ENCODE data around the gene MAGI2. TPM values are rescaled to one million over a fixed set of nuclear protein-coding genes. Genes with fewer than 3 reads are reported as not detected.

MAGI2 gene
- total RNA-seq, 1 experiment from 2014 or later, result 0.22 TPM

GRCh38 chr7:78684201-78684600 lies 769.3 kb downstream of the MAGI2 start:
- no peaks in the 10 kb centered on the region for H3K36me3 ChIP-seq (ENCODE audit: control insufficient read depth in 1 of 2, insufficient read depth in 2 of 2, low read length in 2 of 2)
- no peaks in the 10 kb centered on the region; the same call in 1 of the 2 replicates for H4K20me1 ChIP-seq (ENCODE audit: insufficient read depth)
- intact Hi-C loops (cut with micrococcal nuclease), result no loop called here
- no peak overlapping the region for H3K4me3 ChIP-seq (replicated peaks in 1 of 2; ENCODE audit: low read depth in 1 of 2, low read length in 2 of 2)
- no TSS peak for BruUV-seq (replicated peaks)
- no peak overlapping the region for H3K9ac ChIP-seq (ENCODE audit: low read length)
- no peaks in the 10 kb centered on the region for H3K4me1 ChIP-seq (ENCODE audit: control insufficient read depth in 1 of 2, insufficient read depth in 2 of 2, low read length in 2 of 2)
- no peaks in the 10 kb centered on the region for H3K9me3 ChIP-seq (ENCODE audit: control insufficient read depth in 1 of 2, insufficient read depth in 1 of 2, low read depth in 1 of 2, low read length in 2 of 2)
- POLR2A ChIA-PET, result no interaction called here
- no peak overlapping the region for H2AFZ ChIP-seq (ENCODE audit: low read depth, low read length, poor library complexity, severe bottlenecking)
- H3K9me2 ChIP-seq (ENCODE audit: insufficient read depth), result no peaks in the 10 kb centered on the region
- H3K27me3 ChIP-seq (ENCODE audit: insufficient read depth, low read length), result no peaks in the 10 kb centered on the region; the same call in none of the 2 replicates
- H3K4me2 ChIP-seq (ENCODE audit: low read length), result no peak overlapping the region
- TF ChIP-seq, protein P1, sequence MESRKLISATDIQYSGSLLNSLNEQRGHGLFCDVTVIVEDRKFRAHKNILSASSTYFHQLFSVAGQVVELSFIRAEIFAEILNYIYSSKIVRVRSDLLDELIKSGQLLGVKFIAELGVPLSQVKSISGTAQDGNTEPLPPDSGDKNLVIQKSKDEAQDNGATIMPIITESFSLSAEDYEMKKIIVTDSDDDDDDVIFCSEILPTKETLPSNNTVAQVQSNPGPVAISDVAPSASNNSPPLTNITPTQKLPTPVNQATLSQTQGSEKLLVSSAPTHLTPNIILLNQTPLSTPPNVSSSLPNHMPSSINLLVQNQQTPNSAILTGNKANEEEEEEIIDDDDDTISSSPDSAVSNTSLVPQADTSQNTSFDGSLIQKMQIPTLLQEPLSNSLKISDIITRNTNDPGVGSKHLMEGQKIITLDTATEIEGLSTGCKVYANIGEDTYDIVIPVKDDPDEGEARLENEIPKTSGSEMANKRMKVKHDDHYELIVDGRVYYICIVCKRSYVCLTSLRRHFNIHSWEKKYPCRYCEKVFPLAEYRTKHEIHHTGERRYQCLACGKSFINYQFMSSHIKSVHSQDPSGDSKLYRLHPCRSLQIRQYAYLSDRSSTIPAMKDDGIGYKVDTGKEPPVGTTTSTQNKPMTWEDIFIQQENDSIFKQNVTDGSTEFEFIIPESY (IDR thresholded peaks at IDR 0.05; ENCODE audit: extremely low read depth, insufficient replicate concordance, low read length), result no peak
- TF ChIP-seq JUND (IDR thresholded peaks at IDR 0.05) (no peak), ATF3 (IDR thresholded peaks at IDR 0.05) (no peak), SIN3A (IDR thresholded peaks at IDR 0.05; ENCODE audit: low read depth) (no peak), SRF (IDR thresholded peaks at IDR 0.05; ENCODE audit: low read depth) (no peak), CBX3 (IDR thresholded peaks at IDR 0.05; ENCODE audit: low read depth) (no peak), POLR2AphosphoS5 (IDR thresholded peaks at IDR 0.05; ENCODE audit: low read depth, low read length) (no peak), REST (IDR thresholded peaks at IDR 0.05; ENCODE audit: low read depth) (no peak), ZFX (IDR thresholded peaks at IDR 0.05) (no peak), FOSL1 (IDR thresholded peaks at IDR 0.05; ENCODE audit: low read depth) (no peak), SP1 (IDR thresholded peaks at IDR 0.05; ENCODE audit: low read depth) (no peak), CEBPB (IDR thresholded peaks at IDR 0.05; ENCODE audit: low read depth) (no peak), EGR1 (IDR thresholded peaks at IDR 0.05; ENCODE audit: low read depth) (no peak), ZNF274 (IDR thresholded peaks at IDR 0.05; ENCODE audit: low read depth, low read length) (no peak), RAD21 (IDR thresholded peaks at IDR 0.05; ENCODE audit: low read depth) (no peak)
- H3K27ac ChIP-seq (ENCODE audit: low read depth, low read length), result no peak overlapping the region
- DNase-seq (ENCODE audit: low read depth, low spot score) (no peak), ATAC-seq (no peak)
- CTCF ChIA-PET, result no interaction called here
- RAD21 ChIA-PET (ENCODE audit: low non-redundant PET in 1 of 2, low total read pairs in 2 of 2, uncharacterized antibody in 2 of 2, unreplicated experiment in 2 of 2), result no interaction called here
- no peaks in the 10 kb centered on the region for H3K79me2 ChIP-seq (ENCODE audit: insufficient read depth, low read length)
